HFF-Myc (cell line): ENCODE measurements around the gene CRADD.

Experiments used
- DNase-seq: peaks from one replicate; pipeline ENCODE4 v3.0.0-alpha.2; 2011; ENCODE audit warnings: low read depth; ENCODE audit errors: extremely low read depth
- H3K4me3 ChIP-seq: replicated peaks from 2 replicates; pipeline ENCODE4 v1.5.1; 2011; ENCODE audit warnings: low read depth, mild to moderate bottlenecking, control low read depth, low read length
- CTCF ChIP-seq: IDR thresholded peaks from 2 replicates; pipeline ENCODE4 v1.5.1; 2012; ENCODE audit warnings: mild to moderate bottlenecking, low read depth, low read length, control low read depth; ENCODE audit errors: missing control alignments

The CRADD gene

DNA sequence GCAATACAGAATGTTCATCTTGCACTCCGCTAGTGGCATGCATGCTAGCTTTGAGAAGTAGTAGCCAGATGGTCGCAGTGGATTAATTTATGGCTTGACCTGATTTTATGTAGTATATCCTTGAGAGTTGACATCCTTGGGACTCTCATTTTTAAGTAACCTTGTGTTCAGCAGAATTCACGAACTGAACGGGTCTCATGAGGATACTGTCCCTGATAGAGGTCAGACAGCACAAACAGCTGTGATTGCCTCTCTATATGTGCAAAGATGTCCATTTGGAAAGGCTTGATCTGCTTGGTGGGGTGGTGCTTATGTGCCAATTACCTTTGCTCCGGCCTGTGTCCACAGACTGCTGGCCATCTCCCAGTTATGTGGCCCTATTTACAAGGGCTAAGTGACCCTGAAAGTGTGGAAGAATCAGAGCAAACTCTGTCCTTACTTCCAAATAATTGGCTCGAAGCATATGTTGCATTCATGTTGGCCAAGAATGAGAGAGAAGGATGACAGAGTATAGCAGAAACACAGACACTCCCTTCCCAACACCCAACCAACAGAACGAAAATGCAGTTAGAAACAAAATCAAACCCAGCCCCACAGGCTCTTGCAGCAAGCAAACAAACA lies 167.1 kb downstream of the CRADD start:
- no peak for TF ChIP-seq CTCF
- no peak for DNase-seq
- no peak overlapping the region for H3K4me3 ChIP-seq

GRCh38 chr12:93846936-93847516 lies 169.9 kb downstream of the CRADD start:
- TF ChIP-seq CTCF, result no peak
- DNase-seq, result no peak
- H3K4me3 ChIP-seq, result no peak overlapping the region

- no peak overlapping the region for H3K4me3 ChIP-seq
- no peak for DNase-seq
Observed at GRCh38 chr12:93847517-93848474, 170.6 kb downstream of the CRADD start.

GRCh38 chr12:93848523-93849101 lies 171.4 kb downstream of the CRADD start:
- DNase-seq, result no peak
- TF ChIP-seq CTCF, result no peak
- no peak overlapping the region for H3K4me3 ChIP-seq

More at GRCh38 chr12:93847517-93848474, 170.6 kb downstream of the CRADD start:
- no peak for TF ChIP-seq CTCF

GRCh38 chr12:93849946-93850345 lies 172.8 kb downstream of the CRADD start:
- no peak for DNase-seq
- no peak for TF ChIP-seq CTCF
- no peak overlapping the region for H3K4me3 ChIP-seq

- no peak for TF ChIP-seq CTCF
- H3K4me3 ChIP-seq, result no peak overlapping the region
- no peak for DNase-seq
Observed at GRCh38 chr12:93850481-93851256, 173.5 kb downstream of the CRADD start.
